HepG2 (cell line): Measurements from ENCODE around the gene ZMYND8. TPM values are rescaled to one million over a fixed set of nuclear protein-coding genes. Genes with fewer than 3 reads are reported as not detected.
A peak's percentile ranks its signal among the peaks of the same experiment; 100 is the strongest.

Source experiments
- DNMT1 ChIP-seq: sonication (generic); formaldehyde crosslinking; IDR thresholded peaks from 2 replicates; pipeline ENCODE4 v1.5.1; 2020; ENCODE audit warnings: mild to moderate bottlenecking, missing genetic modification reagents
- JUNB ChIP-seq: sonication (generic); formaldehyde crosslinking; IDR thresholded peaks from 2 replicates; pipeline ENCODE4 v1.8.0; 2022; ENCODE audit warnings: missing genetic modification reagents, mild to moderate bottlenecking, borderline replicate concordance
- MEIS1 ChIP-seq: sonication (generic); formaldehyde crosslinking; IDR thresholded peaks from 2 replicates; pipeline ENCODE4 v1.9.0; 2021; ENCODE audit warnings: mild to moderate bottlenecking, missing genetic modification reagents, moderate library complexity, borderline replicate concordance
- MLXIP ChIP-seq: sonication (generic); formaldehyde crosslinking; IDR thresholded peaks from 2 replicates; pipeline ENCODE4 v1.9.0; 2021; ENCODE audit warnings: missing genetic modification reagents, borderline replicate concordance
- SALL2 ChIP-seq: sonication (generic); formaldehyde crosslinking; IDR thresholded peaks from 2 replicates; pipeline ENCODE4 v1.8.1; 2023; ENCODE audit warnings: mild to moderate bottlenecking, missing genetic modification reagents, inconsistent platforms
- TRAFD1 ChIP-seq: sonication (generic); formaldehyde crosslinking; IDR thresholded peaks from 2 replicates; pipeline ENCODE4 v1.5.1; 2020; ENCODE audit warnings: missing genetic modification reagents, mild to moderate bottlenecking, borderline replicate concordance
- YY1 ChIP-seq: IDR thresholded peaks from 2 replicates; pipeline ENCODE4 v1.6.1; 2011; ENCODE audit warnings: low read length, low read depth, moderate library complexity, mild to moderate bottlenecking; ENCODE audit not compliant: insufficient read depth, insufficient replicate concordance
- ZNF260 ChIP-seq: sonication (generic); formaldehyde crosslinking; IDR thresholded peaks from 2 replicates; pipeline ENCODE4 v1.4.0; 2020; ENCODE audit warnings: missing genetic modification reagents, low read depth, mild to moderate bottlenecking, borderline replicate concordance
- ZNF614 ChIP-seq: IDR thresholded peaks from 2 replicates; pipeline ENCODE4 v1.6.1; 2018; ENCODE audit warnings: missing biosample characterization, missing genetic modification reagents, inconsistent platforms, borderline replicate concordance
- ZNF646 ChIP-seq: sonication (generic); formaldehyde crosslinking; IDR thresholded peaks from 2 replicates; pipeline ENCODE4 v1.9.0; 2021; ENCODE audit warnings: mild to moderate bottlenecking, missing genetic modification reagents
- ZNF678 ChIP-seq: sonication (generic); formaldehyde crosslinking; IDR thresholded peaks from 2 replicates; pipeline ENCODE4 v1.4.0; 2020; ENCODE audit warnings: mild to moderate bottlenecking, missing genetic modification reagents
- ZSCAN30 ChIP-seq: sonication (generic); formaldehyde crosslinking; IDR thresholded peaks from 2 replicates; pipeline ENCODE4 v1.5.0; 2020; ENCODE audit warnings: mild to moderate bottlenecking, missing genetic modification reagents
- polyA plus RNA-seq, 8 experiments: library from polyadenylated mRNA; depleted of rRNA in 3 of 8; stranded (reverse) in 7 of 8; unstranded in 1 of 8; fragments of >200 nt; fragmentation: Illumina TruSeq in 4 of 8; extraction: Trizol in 4 of 8; gene quantifications; 2 replicates each; pipeline versions ENCODE4 v1.2.1 to v1.2.3, GENCODE V29; 2011 to 2016; ENCODE audit warnings: low read depth in 4 of 8, missing spikeins in 1 of 8, mixed read lengths in 1 of 8; ENCODE audit not compliant: insufficient read depth in 1 of 8
- total RNA-seq, 5 experiments: library from RNA; depleted of rRNA; stranded (reverse); fragments of >200 nt; fragmentation: Illumina TruSeq; extraction: Trizol; gene quantifications; 2 replicates each; pipeline ENCODE4 v1.2.3, GENCODE V29; 2016; ENCODE audit warnings: low read depth in 1 of 5

The ZMYND8 gene
- total and polyA plus RNA-seq, 2 of the 13 experiments (the other 11 are each of a cell fraction or from before 2014, with no cell fraction given), result 53.9 to 84.7 TPM

- TF ChIP-seq MEIS1 (CRISPR knock-in tag), result peak; percentile 73
- TF ChIP-seq ZNF260 (CRISPR knock-in tag), result no peak
- TF ChIP-seq ZNF678 (CRISPR knock-in tag), result no peak
- no peak for TF ChIP-seq DNMT1 (CRISPR knock-in tag)
- TF ChIP-seq JUNB (CRISPR knock-in tag), result peak; percentile 67; the same call in 1 of the 2 replicates
- TF ChIP-seq TRAFD1 (CRISPR knock-in tag), result peak; percentile 88; the same call in 1 of the 2 replicates
- no peak for TF ChIP-seq YY1
- TF ChIP-seq ZNF614 (CRISPR knock-in tag), result peak; percentile 86
- 0 out of 2 replicates have a peak, but pooled peaks have one; percentile 71 for TF ChIP-seq ZNF646 (CRISPR knock-in tag)
- TF ChIP-seq MLXIP (CRISPR knock-in tag), result no peak
- TF ChIP-seq ZSCAN30, result no peak
- TF ChIP-seq SALL2 (CRISPR knock-in tag), result no peak
Measured at GRCh38 chr20:47318027-47318585, 38.4 kb downstream of the ZMYND8 start (continued).
